Measurements from ENCODE around the gene RBM47.

GRCh38 chr4:40521957-40522356, 107.7 kb downstream of the RBM47 start:
- TF ChIP-seq CTCF (IDR thresholded peaks at IDR 0.05; ENCODE audit: low read depth, low read length) (no peak), EZH2phosphoT487 (IDR thresholded peaks at IDR 0.05; ENCODE audit: low read depth) (no peak)
